ENCODE results near the gene CTNNA1. TPM values are rescaled to one million over a fixed set of nuclear protein-coding genes. Genes with fewer than 3 reads are reported as not detected.
"Not testable (repeated sequence)": the region's sequence is repeated elsewhere in the genome, so short reads cannot be mapped to it uniquely, and the experiment has no call there.

Gene CTNNA1
- total RNA-seq, 1 experiment from 2014 or later, result 394 TPM

DNA sequence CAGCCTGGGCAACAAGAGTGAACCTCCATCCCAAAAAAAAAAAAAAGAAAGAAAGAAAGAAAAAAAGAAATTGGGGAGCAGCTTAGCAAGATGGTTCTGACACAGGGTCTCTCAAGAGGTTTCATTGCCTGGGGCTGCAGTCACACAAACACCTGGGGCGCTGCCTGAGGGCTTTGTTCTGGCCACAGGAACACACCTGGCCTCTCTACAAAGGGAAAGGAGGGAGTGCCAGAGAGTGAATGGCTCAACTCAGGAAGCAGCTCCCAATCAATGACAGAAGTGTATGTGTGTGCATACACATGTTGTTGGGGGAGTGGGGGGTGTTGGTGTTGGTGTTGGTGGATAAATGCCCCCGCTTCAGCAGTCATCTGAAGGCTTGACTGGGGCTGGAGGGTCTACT lies 32.4 kb upstream of the CTNNA1 start:
- Histone ChIP-seq H3K9me3 (no peaks in the 10 kb centered on the region), H3K27me3 (no peaks in the 10 kb centered on the region), H3K36me3 (no peaks in the 10 kb centered on the region), H3K4me3 (no peak overlapping the region)
- no peak for DNase-seq

- no peak for DNase-seq
- no peak overlapping the region for H3K4me3 ChIP-seq
- H3K36me3 ChIP-seq, result no peaks in the 10 kb centered on the region
- H3K27me3 ChIP-seq, result no peaks in the 10 kb centered on the region
- H3K9me3 ChIP-seq, result no peaks in the 10 kb centered on the region
These were observed 31.2 kb upstream of the CTNNA1 start for GRCh38 chr5:138721979-138722378.

- no peaks in the 10 kb centered on the region for H3K36me3 ChIP-seq
- H3K9me3 ChIP-seq, result no peaks in the 10 kb centered on the region
- no peaks in the 10 kb centered on the region for H3K27me3 ChIP-seq
- H3K4me3 ChIP-seq, result no peak overlapping the region
- DNase-seq, result no peak
These were observed 30.6 kb upstream of the CTNNA1 start for GRCh38 chr5:138722544-138723177.

DNA sequence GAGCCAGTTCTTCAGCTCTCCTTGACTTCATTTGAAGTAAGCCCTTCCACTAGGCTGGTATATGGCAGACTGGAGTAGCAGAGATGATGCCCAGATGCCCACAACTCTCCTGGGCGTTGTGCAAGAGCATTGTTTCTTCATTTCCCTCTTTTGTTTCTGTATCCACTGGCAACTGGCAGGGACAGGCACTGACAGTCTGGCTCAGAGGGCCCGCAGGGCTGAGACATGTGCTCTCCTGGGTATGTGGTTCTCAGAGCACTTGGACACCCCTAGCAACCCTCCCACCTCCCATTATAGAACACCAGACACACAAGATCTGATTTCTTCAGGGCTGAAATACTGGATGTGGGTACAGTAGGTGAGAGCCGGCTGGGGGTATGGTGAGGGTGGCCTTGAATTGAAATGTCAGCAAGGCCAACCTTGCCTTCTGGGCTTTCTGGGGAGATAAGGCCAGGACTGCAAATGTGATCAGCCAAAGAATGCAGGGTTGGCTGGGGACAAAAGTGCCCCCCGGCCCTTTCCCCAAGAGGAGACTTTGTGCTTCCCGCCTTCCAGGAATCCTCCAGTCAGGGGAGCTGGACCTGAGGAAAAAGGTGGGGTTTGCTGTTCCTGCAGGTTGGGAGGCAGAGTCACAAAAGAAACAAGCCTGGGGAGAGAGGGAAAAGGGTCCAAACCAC lies 28.6 kb upstream of the CTNNA1 start:
- H3K9me3 ChIP-seq, result no peaks in the 10 kb centered on the region
- H3K36me3 ChIP-seq, result no peaks in the 10 kb centered on the region
- DNase-seq, result peak; percentile 63
- no peak overlapping the region for H3K4me3 ChIP-seq
- no peaks in the 10 kb centered on the region for H3K27me3 ChIP-seq

GRCh38 chr5:138725153-138725817 lies 27.9 kb upstream of the CTNNA1 start:
- Histone ChIP-seq H3K4me3 (no peak overlapping the region), H3K36me3 (no peaks in the 10 kb centered on the region), H3K27me3 (no peaks in the 10 kb centered on the region), H3K9me3 (no peaks in the 10 kb centered on the region)
- DNase-seq, result peak; percentile 96

DNA sequence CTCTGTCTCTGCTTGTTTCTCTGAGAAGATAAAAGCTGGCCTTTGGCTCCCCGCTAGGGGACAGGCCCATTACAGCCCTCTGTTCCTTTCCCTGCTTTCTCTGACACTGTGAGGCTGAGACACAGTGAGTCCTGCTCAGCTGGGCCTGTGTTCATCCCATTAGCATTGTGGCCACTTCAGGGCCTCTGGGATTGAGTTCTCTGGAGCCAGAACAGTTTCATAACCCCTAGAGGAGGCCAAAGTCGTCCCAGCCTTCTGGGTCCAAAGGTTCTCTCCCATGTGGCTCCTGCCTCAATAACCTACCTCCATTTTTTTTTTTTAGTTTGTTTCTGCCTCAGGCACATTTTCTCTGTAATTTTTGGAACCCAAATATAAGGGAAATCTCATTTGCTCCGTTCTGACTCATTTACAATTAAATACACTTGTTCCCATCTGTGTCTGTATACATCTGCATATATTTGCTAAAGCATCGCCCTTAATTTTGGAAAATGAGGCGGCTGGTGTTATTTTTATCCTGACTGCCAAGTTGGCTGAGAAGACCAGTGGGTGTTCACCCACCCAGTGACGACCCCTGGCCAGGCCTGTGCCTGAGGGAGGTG lies 27.3 kb upstream of the CTNNA1 start:
- Histone ChIP-seq H3K36me3 (no peaks in the 10 kb centered on the region), H3K4me3 (no peak overlapping the region), H3K27me3 (no peaks in the 10 kb centered on the region), H3K9me3 (no peaks in the 10 kb centered on the region)
- DNase-seq, result peak; percentile 20

- no peaks in the 10 kb centered on the region for H3K36me3 ChIP-seq
- H3K27me3 ChIP-seq, result no peaks in the 10 kb centered on the region
- H3K9me3 ChIP-seq, result no peaks in the 10 kb centered on the region
- DNase-seq, result no peak
- H3K4me3 ChIP-seq, result no peak overlapping the region
These were observed 26.4 kb upstream of the CTNNA1 start for GRCh38 chr5:138726848-138727247.

DNA sequence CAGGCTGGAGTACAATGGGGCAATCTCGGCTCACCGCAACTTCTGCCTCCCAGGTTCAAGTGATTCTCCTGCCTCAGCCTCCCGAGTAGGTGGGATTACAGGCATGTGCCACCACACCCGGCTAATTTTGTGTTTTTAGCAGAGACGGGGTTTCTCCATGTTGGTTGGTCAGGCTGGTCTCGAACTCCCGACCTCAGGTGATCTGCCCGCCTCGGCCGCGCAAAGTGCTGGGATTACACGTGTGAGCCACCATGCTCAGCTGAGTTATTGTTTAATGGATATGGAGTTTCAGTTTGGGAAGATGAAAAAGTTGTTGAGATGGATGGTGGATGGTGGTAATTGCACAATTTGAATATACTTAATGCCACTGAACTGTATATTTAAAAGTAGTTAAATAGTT lies 22.7 kb upstream of the CTNNA1 start:
- not testable (repeated sequence) for H3K9me3 ChIP-seq, DNase-seq, H3K27me3 ChIP-seq, H3K36me3 ChIP-seq, H3K4me3 ChIP-seq

GRCh38 chr5:138732466-138732865 lies 20.8 kb upstream of the CTNNA1 start:
- DNase-seq, result no peak
- Histone ChIP-seq H3K9me3 (no peaks in the 10 kb centered on the region), H3K27me3 (no peaks in the 10 kb centered on the region), H3K36me3 (no peaks in the 10 kb centered on the region), H3K4me3 (no peak overlapping the region)

DNA sequence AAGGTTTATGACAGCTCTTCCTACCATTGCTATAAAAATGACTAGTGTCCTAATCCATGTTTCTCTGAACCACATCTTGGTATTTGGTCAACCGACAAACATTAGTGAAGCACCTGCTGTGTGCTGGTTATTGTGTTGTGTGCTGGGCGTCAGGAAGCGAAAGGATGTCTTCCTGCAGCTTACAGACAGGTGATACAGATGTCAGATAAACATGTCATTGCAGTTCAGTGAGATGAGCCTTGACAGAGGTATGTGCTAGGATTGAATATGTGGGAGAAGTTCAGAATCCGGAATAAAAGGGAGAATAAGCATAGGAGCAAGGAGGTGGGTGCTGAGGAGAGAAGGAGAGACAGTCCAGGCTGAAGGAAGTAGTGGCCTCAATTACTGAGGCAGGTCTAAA lies 20.3 kb upstream of the CTNNA1 start:
- no peaks in the 10 kb centered on the region for H3K36me3 ChIP-seq
- H3K27me3 ChIP-seq, result no peaks in the 10 kb centered on the region
- H3K9me3 ChIP-seq, result no peaks in the 10 kb centered on the region
- no peak overlapping the region for H3K4me3 ChIP-seq
- DNase-seq, result no peak

DNA sequence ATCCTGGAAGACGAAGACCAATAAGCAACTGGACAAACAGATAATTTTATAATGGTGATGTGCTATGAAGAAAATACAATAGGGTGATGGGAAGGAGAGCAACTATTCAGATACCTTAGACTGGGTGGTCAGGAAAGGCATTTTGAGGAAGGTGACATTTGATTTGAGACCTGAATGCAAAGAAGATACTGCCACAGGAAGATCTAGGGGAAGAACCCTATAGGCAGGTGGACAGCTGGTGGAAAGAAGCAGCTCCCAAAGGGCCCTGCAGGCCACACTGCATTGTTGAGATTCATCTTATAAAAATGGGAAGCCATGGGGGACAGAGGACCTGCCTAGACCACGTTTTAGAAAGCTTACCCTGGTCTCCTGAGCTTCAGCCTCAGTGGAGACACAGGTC lies 19.7 kb upstream of the CTNNA1 start:
- no peaks in the 10 kb centered on the region for H3K9me3 ChIP-seq

GRCh38 chr5:138736293-138736692 lies 16.9 kb upstream of the CTNNA1 start:
- H3K27me3 ChIP-seq, result no peaks in the 10 kb centered on the region
- H3K36me3 ChIP-seq, result no peaks in the 10 kb centered on the region
- no peaks in the 10 kb centered on the region for H3K9me3 ChIP-seq
- DNase-seq, result no peak
- H3K4me3 ChIP-seq, result no peak overlapping the region

More for the DNA sequence above, 19.7 kb upstream of the CTNNA1 start:
- no peak overlapping the region for H3K4me3 ChIP-seq
- DNase-seq, result no peak
- H3K27me3 ChIP-seq, result no peaks in the 10 kb centered on the region
- H3K36me3 ChIP-seq, result no peaks in the 10 kb centered on the region

DNA sequence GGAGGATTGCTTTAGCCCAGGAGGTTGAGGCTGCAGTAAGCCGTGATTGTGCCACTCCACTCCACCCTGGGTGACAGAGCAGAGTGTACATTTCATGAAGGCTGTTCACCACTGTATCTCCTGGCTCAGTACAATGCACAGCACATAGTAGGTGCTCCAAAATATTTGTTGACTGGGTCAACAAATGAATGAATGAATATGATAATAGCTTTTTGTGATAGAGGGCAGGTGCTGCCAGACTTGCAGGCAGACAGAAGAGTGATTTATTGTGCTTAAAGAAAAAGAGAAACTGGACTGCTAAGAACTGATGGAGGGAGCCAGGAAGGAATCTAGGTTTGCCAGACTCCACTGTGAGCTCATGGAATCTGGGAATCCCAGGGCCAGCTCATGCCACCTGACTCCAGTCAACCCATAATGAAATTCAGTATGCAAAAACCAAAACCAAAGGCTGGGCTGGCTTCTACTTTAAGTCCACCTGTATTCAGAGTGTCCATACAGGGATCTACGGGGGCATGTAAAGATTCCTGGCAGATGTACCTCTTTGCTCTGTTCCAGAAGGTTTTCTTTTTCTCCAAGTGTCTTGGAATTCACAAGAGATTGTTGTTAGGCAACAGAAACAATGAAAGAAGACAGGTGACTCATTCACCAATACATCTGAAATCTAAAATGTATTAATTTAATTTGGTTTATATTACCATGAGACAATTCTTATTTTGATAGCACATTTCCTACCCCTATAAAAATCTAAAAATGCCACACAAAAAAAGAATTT lies 15.5 kb upstream of the CTNNA1 start:
- H3K36me3 ChIP-seq, result no peaks in the 10 kb centered on the region
- DNase-seq, result no peak
- H3K9me3 ChIP-seq, result no peaks in the 10 kb centered on the region
- no peaks in the 10 kb centered on the region for H3K27me3 ChIP-seq
- H3K4me3 ChIP-seq, result no peak overlapping the region

DNA sequence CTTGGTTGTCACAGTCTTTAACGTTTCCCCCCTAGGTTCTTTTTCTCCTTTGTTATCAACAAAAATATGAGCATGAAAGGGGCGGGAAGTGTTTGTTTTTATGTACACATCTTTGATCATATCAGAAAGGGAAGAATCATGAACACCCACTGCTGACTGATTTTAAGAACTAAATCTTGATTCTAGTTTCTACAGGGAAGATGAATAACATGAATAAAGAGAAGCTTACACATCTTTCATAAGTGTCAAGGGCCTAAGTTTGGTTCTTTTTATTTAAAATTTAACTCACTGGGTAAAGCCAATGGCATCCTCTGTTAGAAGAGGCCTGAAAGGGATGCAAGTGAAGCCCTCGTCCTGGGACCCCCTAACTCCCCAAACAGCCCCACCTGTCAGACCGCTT lies 14.8 kb upstream of the CTNNA1 start:
- DNase-seq, result no peak
- no peaks in the 10 kb centered on the region for H3K36me3 ChIP-seq
- no peaks in the 10 kb centered on the region for H3K9me3 ChIP-seq
- no peak overlapping the region for H3K4me3 ChIP-seq
- H3K27me3 ChIP-seq, result no peaks in the 10 kb centered on the region

- Histone ChIP-seq H3K9me3 (no peaks in the 10 kb centered on the region), H3K27me3 (no peaks in the 10 kb centered on the region), H3K4me3 (no peak overlapping the region), H3K36me3 (no peaks in the 10 kb centered on the region)
- DNase-seq, result no peak
These were observed 13.3 kb upstream of the CTNNA1 start for GRCh38 chr5:138739938-138740337.

DNA sequence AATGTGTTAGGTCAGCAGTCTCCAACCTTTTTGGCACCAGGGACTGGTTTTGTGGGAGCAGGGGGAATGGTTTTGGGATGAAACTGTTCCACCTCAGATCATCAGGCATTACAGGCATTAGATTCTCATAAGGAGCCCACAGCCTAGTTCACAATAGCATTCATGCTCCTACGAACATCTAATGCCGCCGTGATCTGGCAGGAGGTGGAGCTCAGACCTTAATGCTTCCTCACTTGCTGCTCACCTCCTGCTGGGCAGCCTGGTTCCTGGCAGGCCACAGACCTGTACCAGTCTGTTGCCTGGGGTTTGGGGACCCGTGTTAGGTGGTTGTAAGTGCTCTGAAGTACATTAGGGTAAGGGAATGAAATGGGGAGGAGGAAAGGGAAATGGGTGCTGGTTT lies 9.7 kb upstream of the CTNNA1 start:
- peak; percentile 22 for DNase-seq
- no peaks in the 10 kb centered on the region for H3K9me3 ChIP-seq
- no peaks in the 10 kb centered on the region for H3K36me3 ChIP-seq
- no peaks in the 10 kb centered on the region for H3K27me3 ChIP-seq
- no peak overlapping the region for H3K4me3 ChIP-seq

GRCh38 chr5:138745268-138745667 lies 8.0 kb upstream of the CTNNA1 start:
- Histone ChIP-seq H3K36me3 (no peaks in the 10 kb centered on the region), H3K4me3 (no peak overlapping the region), H3K9me3 (no peaks in the 10 kb centered on the region), H3K27me3 (no peaks in the 10 kb centered on the region)
- DNase-seq, result no peak

Data from MG63 (cell line).